ENCODE data around the gene CTSG. TPM values are rescaled to one million over a fixed set of nuclear protein-coding genes. Genes with fewer than 3 reads are reported as not detected.
"Not testable (repeated sequence)": the region's sequence is repeated elsewhere in the genome, so short reads cannot be mapped to it uniquely, and the experiment has no call there.

CTSG gene
- total RNA-seq, 1 donor from 2014 or later = not detected

DNA sequence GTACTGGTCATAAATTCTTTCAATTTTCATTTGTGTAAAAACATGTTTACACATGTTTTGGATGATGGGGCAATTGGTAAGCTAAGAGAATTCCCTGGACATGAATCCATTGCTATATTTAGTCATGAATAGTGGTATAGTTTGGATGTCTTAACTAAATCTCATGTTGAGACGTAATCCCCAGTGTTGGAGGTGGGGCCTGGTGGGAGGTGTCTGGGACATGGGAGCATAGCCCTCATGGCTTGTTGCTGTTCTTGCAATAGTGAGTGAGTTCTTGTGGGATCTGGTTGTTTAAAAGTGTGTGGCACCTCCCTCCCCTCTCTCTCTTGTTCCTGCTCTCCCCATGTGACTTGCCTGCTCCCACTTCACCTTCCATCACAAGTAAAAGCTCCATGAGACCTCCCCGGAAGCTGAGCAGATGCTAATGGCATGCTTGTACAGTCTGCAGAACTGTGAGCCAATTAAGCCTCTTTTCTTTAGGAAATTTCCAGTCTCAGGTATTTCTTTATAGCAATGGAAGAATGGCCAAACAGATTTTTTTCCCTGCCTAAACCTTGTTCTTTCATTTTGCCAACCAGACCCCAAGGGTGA, 33.6 kb downstream of the CTSG start:
- DNase-seq (ENCODE audit: low read depth) = no peak

DNA sequence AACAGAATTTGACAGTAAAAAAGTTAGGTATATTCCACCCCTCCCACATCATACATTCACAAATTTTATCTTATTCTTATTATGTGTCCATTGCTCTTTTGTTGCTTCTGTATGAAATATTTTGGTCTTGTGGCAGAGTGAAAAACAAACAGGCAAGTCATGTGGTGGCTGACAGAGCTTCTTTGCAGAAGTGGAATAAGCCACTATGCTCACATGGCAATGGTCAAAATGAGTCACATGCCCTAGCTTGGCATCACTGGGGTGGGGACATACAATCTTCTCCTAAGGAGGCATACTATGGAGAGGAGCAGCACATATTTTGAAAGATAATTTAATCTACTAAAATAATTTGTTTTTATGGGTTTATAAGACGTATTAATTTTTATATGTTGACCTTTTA, 40.3 kb downstream of the CTSG start:
- no peak for DNase-seq (ENCODE audit: low read depth)

- no peak for DNase-seq (ENCODE audit: low read depth)
Observed at GRCh38 chr14:24534286-24534685, 41.8 kb downstream of the CTSG start.

DNA sequence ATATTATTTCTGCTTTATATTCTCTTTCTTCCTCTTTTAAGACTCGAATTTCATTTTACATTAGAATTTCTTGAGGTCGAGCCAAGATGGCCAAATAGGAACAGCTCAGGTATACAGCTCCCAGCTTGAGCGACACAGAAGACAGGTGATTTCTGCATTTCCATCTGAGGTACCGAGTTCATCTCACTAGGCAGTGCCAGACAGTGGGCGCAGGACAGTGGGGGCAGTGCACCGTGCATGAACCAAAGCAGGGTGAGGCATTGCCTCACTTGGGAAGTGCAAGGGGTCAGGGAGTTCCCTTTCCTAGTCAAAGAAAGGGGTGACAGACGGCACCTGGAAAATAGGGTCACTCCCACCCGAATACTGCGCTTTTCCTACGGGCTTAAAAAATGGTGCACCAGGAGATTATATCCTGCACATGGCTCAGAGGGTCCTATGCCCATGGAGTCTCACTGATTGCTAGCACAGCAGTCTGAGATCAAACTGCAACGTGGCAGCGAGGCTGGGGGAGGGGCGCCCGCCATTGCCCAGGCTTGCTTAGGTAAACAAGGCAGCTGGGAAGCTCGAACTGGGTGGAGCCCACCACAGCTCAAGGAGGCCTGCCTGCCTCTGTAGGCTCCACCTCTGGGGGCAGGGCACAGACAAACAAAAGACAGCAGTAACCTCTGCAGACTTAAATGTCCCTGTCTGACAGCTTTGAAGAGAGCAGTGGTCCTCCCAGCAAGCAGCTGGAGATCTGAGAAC, 50.0 kb downstream of the CTSG start:
- DNase-seq (ENCODE audit: low read depth) = not testable (repeated sequence)

Other genes starting within 250 kb of the CTSG start
- gene ADCY4, start 241.2 kb downstream of the CTSG start, total RNA-seq = 0.40 and 2.6 TPM in 2 replicates
- 1.8 and 9.7 TPM in 2 replicates for gene RIPK3, start 236.3 kb downstream of the CTSG start, total RNA-seq
- gene NFATC4, start 208.1 kb downstream of the CTSG start, total RNA-seq = 5.6 and 6.7 TPM in 2 replicates
- gene NYNRIN, start 177.2 kb downstream of the CTSG start, total RNA-seq = 2.4 and 4.3 TPM in 2 replicates
- gene CBLN3, start 146.6 kb downstream of the CTSG start, total RNA-seq = 0.52 and 1.2 TPM in 2 replicates
- 48.5 and 59.9 TPM in 2 replicates for gene KHNYN, start 146.3 kb downstream of the CTSG start, total RNA-seq
- 6.4 and 10.4 TPM in 2 replicates for gene SDR39U1, start 133.5 kb downstream of the CTSG start, total RNA-seq
- gene CMA1, start 68.0 kb downstream of the CTSG start, total RNA-seq = not detected in 2 replicates
- not detected in 2 replicates for gene GZMH, start 33.4 kb upstream of the CTSG start, total RNA-seq
- gene GZMB, start 57.9 kb upstream of the CTSG start, total RNA-seq = not detected in 2 replicates